ENCODE results near the gene GRIA4.

The GRIA4 gene

GRCh38 chr11:105793092-105793491 lies 183.2 kb downstream of the GRIA4 start:
- TF ChIP-seq EZH2phosphoT487 (IDR thresholded peaks at IDR 0.05; ENCODE audit: borderline replicate concordance, low read length) (no peak), CTCF (IDR thresholded peaks at IDR 0.05; ENCODE audit: low read depth, low read length, poor library complexity, severe bottlenecking) (no peak)
- Histone ChIP-seq H3K4me3 (ENCODE audit: low read length) (no peak overlapping the region), H3K27me3 (ENCODE audit: control insufficient read depth, low read length) (no peaks in the 10 kb centered on the region), H4K20me1 (ENCODE audit: control insufficient read depth, insufficient read depth, low read depth, low read length) (no peaks in the 10 kb centered on the region), H3F3A (ENCODE audit: control insufficient read depth, insufficient read depth) (no peaks in the 10 kb centered on the region), H3K9me2 (replicated peaks; ENCODE audit: control insufficient read depth, low read length) (no peaks in the 10 kb centered on the region), H3K9me3 (ENCODE audit: control insufficient read depth, insufficient read depth, low read length) (no peaks in the 10 kb centered on the region), H3K27ac (ENCODE audit: low read depth, low read length) (no peak overlapping the region), H3K36me3 (ENCODE audit: control insufficient read depth, low read length) (no peaks in the 10 kb centered on the region), H3K79me2 (ENCODE audit: control insufficient read depth, low read length) (no peaks in the 10 kb centered on the region), H3K4me1 (ENCODE audit: control insufficient read depth, low read length) (no peaks in the 10 kb centered on the region), H3K4me2 (ENCODE audit: low read length) (no peak overlapping the region)

- H3K9me2 ChIP-seq (replicated peaks; ENCODE audit: control insufficient read depth, low read length) = no peaks in the 10 kb centered on the region
- H3K27me3 ChIP-seq (ENCODE audit: control insufficient read depth, low read length) = no peaks in the 10 kb centered on the region
- H3K9me3 ChIP-seq (ENCODE audit: control insufficient read depth, insufficient read depth, low read length) = no peaks in the 10 kb centered on the region
- TF ChIP-seq EZH2phosphoT487 (IDR thresholded peaks at IDR 0.05; ENCODE audit: borderline replicate concordance, low read length) = no peak
- no peak for TF ChIP-seq CTCF (IDR thresholded peaks at IDR 0.05; ENCODE audit: low read depth, low read length, poor library complexity, severe bottlenecking)
- H3K4me3 ChIP-seq (ENCODE audit: low read length) = no peak overlapping the region
- no peak overlapping the region for H3K4me2 ChIP-seq (ENCODE audit: low read length)
- no peaks in the 10 kb centered on the region for H3K79me2 ChIP-seq (ENCODE audit: control insufficient read depth, low read length)
- no peak overlapping the region for H3K27ac ChIP-seq (ENCODE audit: low read depth, low read length)
- no peaks in the 10 kb centered on the region for H3K4me1 ChIP-seq (ENCODE audit: control insufficient read depth, low read length)
- no peaks in the 10 kb centered on the region for H4K20me1 ChIP-seq (ENCODE audit: control insufficient read depth, insufficient read depth, low read depth, low read length)
- H3F3A ChIP-seq (ENCODE audit: control insufficient read depth, insufficient read depth) = no peaks in the 10 kb centered on the region
- H3K36me3 ChIP-seq (ENCODE audit: control insufficient read depth, low read length) = no peaks in the 10 kb centered on the region
Observed at GRCh38 chr11:105799263-105799662, 189.4 kb downstream of the GRIA4 start.

GRCh38 chr11:105799728-105800462 lies 190.0 kb downstream of the GRIA4 start:
- no peak overlapping the region for H3K4me2 ChIP-seq (ENCODE audit: low read length)
- no peaks in the 10 kb centered on the region for H3K9me3 ChIP-seq (ENCODE audit: control insufficient read depth, insufficient read depth, low read length)
- H3K4me3 ChIP-seq (ENCODE audit: low read length) = no peak overlapping the region
- H3K4me1 ChIP-seq (ENCODE audit: control insufficient read depth, low read length) = no peaks in the 10 kb centered on the region
- no peaks in the 10 kb centered on the region for H4K20me1 ChIP-seq (ENCODE audit: control insufficient read depth, insufficient read depth, low read depth, low read length)
- H3K27ac ChIP-seq (ENCODE audit: low read depth, low read length) = no peak overlapping the region
- no peaks in the 10 kb centered on the region for H3K9me2 ChIP-seq (replicated peaks; ENCODE audit: control insufficient read depth, low read length)
- TF ChIP-seq EZH2phosphoT487 (IDR thresholded peaks at IDR 0.05; ENCODE audit: borderline replicate concordance, low read length) (no peak), CTCF (IDR thresholded peaks at IDR 0.05; ENCODE audit: low read depth, low read length, poor library complexity, severe bottlenecking) (no peak)
- H3F3A ChIP-seq (ENCODE audit: control insufficient read depth, insufficient read depth) = no peaks in the 10 kb centered on the region
- no peaks in the 10 kb centered on the region for H3K79me2 ChIP-seq (ENCODE audit: control insufficient read depth, low read length)
- H3K36me3 ChIP-seq (ENCODE audit: control insufficient read depth, low read length) = no peaks in the 10 kb centered on the region
- H3K27me3 ChIP-seq (ENCODE audit: control insufficient read depth, low read length) = no peaks in the 10 kb centered on the region
